Body of pancreas (tissue), 4 donors: ENCODE data around the gene RPGRIP1.

Experiments
- CTCF ChIP-seq, 7 experiments: fragments of 450-650 bp in 4 of 7; fragments of 200-600 bp in 3 of 7; sonication (generic) in 3 of 7; IDR thresholded peaks; one replicate each; pipeline ENCODE4 v1.5.1; 2016 to 2019; ENCODE audit warnings: antibody characterized with exemption in 7 of 7
- POLR2A ChIP-seq, 3 donors: fragments of 450-650 bp; IDR thresholded peaks; one replicate each; pipeline ENCODE4 v1.6.1; 2016; ENCODE audit warnings: antibody characterized with exemption in 3 of 3, mild to moderate bottlenecking in 2 of 3

- TF ChIP-seq CTCF (IDR thresholded peaks at IDR 0.05) (no peak), POLR2A (IDR thresholded peaks at IDR 0.05) (no peak)
Observed at GRCh38 chr14:21309238-21309636, 29.4 kb downstream of the RPGRIP1 start.
